ENCODE measurements around the gene SLC35F3. TPM values are rescaled to one million over a fixed set of nuclear protein-coding genes. Genes with fewer than 3 reads are reported as not detected.

SLC35F3 gene
- total RNA-seq, 1 experiment from 2014 or later = 0.94 TPM

DNA sequence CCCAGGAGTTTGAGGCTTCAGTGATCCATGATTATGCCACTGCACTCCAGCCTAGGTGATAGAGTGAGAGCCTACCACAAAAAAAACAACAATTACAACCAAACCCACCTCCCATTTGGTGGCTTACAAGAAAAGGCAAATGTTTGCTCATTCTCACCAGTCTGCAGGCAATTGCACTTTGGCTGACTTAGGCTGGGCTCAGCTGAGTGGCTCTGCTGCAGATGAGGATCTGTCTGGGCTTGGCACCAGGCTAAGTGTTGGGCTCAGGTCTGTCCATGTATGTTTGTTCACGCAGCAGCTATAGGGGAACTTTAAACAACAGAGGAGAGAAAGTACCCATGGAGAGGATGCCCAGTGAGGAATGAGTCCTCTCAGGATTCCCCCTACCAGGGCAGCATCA, 440.8 kb downstream of the SLC35F3 start:
- TF ChIP-seq RORB (CRISPR knock-in tag; IDR thresholded peaks at IDR 0.05) = no peak
- TF ChIP-seq, protein P1, sequence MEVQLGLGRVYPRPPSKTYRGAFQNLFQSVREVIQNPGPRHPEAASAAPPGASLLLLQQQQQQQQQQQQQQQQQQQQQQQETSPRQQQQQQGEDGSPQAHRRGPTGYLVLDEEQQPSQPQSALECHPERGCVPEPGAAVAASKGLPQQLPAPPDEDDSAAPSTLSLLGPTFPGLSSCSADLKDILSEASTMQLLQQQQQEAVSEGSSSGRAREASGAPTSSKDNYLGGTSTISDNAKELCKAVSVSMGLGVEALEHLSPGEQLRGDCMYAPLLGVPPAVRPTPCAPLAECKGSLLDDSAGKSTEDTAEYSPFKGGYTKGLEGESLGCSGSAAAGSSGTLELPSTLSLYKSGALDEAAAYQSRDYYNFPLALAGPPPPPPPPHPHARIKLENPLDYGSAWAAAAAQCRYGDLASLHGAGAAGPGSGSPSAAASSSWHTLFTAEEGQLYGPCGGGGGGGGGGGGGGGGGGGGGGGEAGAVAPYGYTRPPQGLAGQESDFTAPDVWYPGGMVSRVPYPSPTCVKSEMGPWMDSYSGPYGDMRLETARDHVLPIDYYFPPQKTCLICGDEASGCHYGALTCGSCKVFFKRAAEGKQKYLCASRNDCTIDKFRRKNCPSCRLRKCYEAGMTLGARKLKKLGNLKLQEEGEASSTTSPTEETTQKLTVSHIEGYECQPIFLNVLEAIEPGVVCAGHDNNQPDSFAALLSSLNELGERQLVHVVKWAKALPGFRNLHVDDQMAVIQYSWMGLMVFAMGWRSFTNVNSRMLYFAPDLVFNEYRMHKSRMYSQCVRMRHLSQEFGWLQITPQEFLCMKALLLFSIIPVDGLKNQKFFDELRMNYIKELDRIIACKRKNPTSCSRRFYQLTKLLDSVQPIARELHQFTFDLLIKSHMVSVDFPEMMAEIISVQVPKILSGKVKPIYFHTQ (CRISPR knock-in tag; IDR thresholded peaks at IDR 0.05) = no peak
- no peak for TF ChIP-seq ETV6 (CRISPR knock-in tag; IDR thresholded peaks at IDR 0.05)
- no peak for TF ChIP-seq IRF2 (CRISPR knock-in tag; IDR thresholded peaks at IDR 0.05; ENCODE audit: borderline replicate concordance, low read depth)
- CTCF ChIA-PET = no interaction called here
- ATAC-seq (no peak), DNase-seq (ENCODE audit: low spot score) (no peak)
- Mint-ChIP-seq H3K36me3 (peaks cover 7% of the 10 kb centered on the region; the same call in 1 of the 2 replicates), H3K27ac (no peak overlapping the region), H3K9me3 (peaks cover 25% of the 10 kb centered on the region), H3K4me1 (no peaks in the 10 kb centered on the region), H3K4me3 (no peak overlapping the region), H3K27me3 (ENCODE audit: low read depth) (no peaks in the 10 kb centered on the region; the same call in 1 of the 2 replicates)
- POLR2A ChIA-PET = no interaction called here

DNA sequence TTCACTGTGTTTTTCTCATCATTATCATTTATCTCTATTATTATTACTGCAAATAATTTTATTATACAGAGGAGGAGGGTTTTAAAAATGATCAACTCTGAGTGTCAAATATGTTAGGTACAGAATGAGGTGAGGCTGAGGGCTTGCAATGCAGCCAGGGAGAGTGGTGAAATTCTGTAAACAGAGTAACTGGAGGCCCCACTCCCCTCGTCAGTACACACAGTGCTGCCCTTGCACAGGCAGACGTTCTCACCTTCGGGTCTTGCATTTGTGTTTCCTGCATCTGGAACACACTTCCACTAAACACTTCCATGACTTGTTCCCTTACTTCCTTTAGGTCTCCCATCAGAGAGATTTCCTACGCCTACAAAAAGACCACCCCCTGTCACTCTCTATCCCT, 444.5 kb downstream of the SLC35F3 start:
- CTCF ChIA-PET = interaction anchor here (1.2 kb wide), 1 partner anchor 22 kb away, joined by 3 read pairs; no protein-coding TSS in a partner anchor

DNA sequence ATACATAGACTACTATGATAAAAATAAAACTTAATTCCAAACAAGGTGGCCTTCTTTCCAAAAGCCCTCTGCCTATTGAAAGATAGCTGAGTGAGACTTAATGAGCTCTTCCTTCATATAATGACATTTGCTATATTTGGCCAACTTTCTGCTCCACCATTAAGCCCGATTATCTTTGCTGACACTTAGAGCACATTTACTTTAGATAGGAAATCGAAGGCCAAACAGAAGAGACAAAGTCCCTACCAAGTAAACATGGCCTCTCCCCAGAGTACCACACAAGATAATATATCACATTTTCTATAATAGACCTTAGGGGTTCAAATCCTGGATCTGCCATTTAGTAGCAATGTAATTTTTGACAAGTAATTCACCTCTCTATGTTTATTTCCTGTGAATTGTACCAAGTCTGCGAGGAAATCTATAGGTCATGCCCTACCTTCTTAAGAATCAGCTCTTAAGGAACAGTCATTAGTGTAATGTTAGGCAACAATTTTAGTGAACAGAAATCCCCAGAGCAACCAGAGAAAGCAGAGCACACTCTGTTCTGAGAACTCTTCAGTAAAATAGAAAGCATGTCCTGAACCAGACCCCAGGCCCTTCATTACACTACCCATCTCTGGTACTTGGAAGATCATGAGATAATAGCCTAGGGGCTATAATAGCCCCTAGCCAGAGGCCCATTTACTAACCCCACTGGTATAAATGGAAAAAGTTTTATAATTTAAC, 451.5 kb downstream of the SLC35F3 start:
- Mint-ChIP-seq H3K9me3 (no peaks in the 10 kb centered on the region), H3K27ac (no peak overlapping the region), H3K4me3 (no peak overlapping the region), H3K4me1 (peaks cover 6% of the 10 kb centered on the region), H3K27me3 (ENCODE audit: low read depth) (0 out of 2 replicates have a peak, but pooled peaks cover 3% of the 10 kb centered on the region), H3K36me3 (no peaks in the 10 kb centered on the region)
- POLR2A ChIA-PET = no interaction called here
- DNase-seq (ENCODE audit: low spot score) (no peak), ATAC-seq (no peak)
- CTCF ChIA-PET = no interaction called here
- TF ChIP-seq, protein P2, sequence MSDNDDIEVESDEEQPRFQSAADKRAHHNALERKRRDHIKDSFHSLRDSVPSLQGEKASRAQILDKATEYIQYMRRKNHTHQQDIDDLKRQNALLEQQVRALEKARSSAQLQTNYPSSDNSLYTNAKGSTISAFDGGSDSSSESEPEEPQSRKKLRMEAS (CRISPR knock-in tag; IDR thresholded peaks at IDR 0.05) = no peak
- TF ChIP-seq, protein P3, sequence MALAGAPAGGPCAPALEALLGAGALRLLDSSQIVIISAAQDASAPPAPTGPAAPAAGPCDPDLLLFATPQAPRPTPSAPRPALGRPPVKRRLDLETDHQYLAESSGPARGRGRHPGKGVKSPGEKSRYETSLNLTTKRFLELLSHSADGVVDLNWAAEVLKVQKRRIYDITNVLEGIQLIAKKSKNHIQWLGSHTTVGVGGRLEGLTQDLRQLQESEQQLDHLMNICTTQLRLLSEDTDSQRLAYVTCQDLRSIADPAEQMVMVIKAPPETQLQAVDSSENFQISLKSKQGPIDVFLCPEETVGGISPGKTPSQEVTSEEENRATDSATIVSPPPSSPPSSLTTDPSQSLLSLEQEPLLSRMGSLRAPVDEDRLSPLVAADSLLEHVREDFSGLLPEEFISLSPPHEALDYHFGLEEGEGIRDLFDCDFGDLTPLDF (CRISPR knock-in tag; IDR thresholded peaks at IDR 0.05) = no peak
- TF ChIP-seq PRRX2 (CRISPR knock-in tag; IDR thresholded peaks at IDR 0.05) = no peak
- TF ChIP-seq, protein P4, sequence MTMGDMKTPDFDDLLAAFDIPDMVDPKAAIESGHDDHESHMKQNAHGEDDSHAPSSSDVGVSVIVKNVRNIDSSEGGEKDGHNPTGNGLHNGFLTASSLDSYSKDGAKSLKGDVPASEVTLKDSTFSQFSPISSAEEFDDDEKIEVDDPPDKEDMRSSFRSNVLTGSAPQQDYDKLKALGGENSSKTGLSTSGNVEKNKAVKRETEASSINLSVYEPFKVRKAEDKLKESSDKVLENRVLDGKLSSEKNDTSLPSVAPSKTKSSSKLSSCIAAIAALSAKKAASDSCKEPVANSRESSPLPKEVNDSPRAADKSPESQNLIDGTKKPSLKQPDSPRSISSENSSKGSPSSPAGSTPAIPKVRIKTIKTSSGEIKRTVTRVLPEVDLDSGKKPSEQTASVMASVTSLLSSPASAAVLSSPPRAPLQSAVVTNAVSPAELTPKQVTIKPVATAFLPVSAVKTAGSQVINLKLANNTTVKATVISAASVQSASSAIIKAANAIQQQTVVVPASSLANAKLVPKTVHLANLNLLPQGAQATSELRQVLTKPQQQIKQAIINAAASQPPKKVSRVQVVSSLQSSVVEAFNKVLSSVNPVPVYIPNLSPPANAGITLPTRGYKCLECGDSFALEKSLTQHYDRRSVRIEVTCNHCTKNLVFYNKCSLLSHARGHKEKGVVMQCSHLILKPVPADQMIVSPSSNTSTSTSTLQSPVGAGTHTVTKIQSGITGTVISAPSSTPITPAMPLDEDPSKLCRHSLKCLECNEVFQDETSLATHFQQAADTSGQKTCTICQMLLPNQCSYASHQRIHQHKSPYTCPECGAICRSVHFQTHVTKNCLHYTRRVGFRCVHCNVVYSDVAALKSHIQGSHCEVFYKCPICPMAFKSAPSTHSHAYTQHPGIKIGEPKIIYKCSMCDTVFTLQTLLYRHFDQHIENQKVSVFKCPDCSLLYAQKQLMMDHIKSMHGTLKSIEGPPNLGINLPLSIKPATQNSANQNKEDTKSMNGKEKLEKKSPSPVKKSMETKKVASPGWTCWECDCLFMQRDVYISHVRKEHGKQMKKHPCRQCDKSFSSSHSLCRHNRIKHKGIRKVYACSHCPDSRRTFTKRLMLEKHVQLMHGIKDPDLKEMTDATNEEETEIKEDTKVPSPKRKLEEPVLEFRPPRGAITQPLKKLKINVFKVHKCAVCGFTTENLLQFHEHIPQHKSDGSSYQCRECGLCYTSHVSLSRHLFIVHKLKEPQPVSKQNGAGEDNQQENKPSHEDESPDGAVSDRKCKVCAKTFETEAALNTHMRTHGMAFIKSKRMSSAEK (CRISPR knock-in tag; IDR thresholded peaks at IDR 0.05; ENCODE audit: borderline replicate concordance) = no peak
- TF ChIP-seq FOXP1 (CRISPR knock-in tag; IDR thresholded peaks at IDR 0.05; ENCODE audit: borderline replicate concordance) = no peak
- no peak for TF ChIP-seq NR3C1 (CRISPR knock-in tag; conservative IDR thresholded peaks at IDR 0.05; ENCODE audit: low read depth)
- no peak for TF ChIP-seq NFATC4 (CRISPR knock-in tag; IDR thresholded peaks at IDR 0.05)
- no peak for TF ChIP-seq FOXJ3 (CRISPR knock-in tag; IDR thresholded peaks at IDR 0.05; ENCODE audit: borderline replicate concordance)
- no peak for TF ChIP-seq ZBTB21 (CRISPR knock-in tag; IDR thresholded peaks at IDR 0.05; ENCODE audit: borderline replicate concordance)
- TF ChIP-seq NFE2L1 (CRISPR knock-in tag; IDR thresholded peaks at IDR 0.05) = no peak

More for the DNA sequence above, 444.5 kb downstream of the SLC35F3 start:
- DNase-seq (ENCODE audit: low spot score) (no peak), ATAC-seq (no peak)
- Mint-ChIP-seq H3K4me1 (no peaks in the 10 kb centered on the region), H3K36me3 (0 out of 2 replicates have a peak, but pooled peaks cover 3% of the 10 kb centered on the region), H3K9me3 (peaks cover 10% of the 10 kb centered on the region), H3K27me3 (ENCODE audit: low read depth) (no peaks in the 10 kb centered on the region), H3K4me3 (no peak overlapping the region), H3K27ac (no peak overlapping the region)
- POLR2A ChIA-PET = no interaction called here
- 0 out of 2 replicates have a peak, but pooled peaks have one; percentile 19 for TF ChIP-seq GABPB1 (CRISPR knock-in tag; IDR thresholded peaks at IDR 0.05)
- TF ChIP-seq, protein P5, sequence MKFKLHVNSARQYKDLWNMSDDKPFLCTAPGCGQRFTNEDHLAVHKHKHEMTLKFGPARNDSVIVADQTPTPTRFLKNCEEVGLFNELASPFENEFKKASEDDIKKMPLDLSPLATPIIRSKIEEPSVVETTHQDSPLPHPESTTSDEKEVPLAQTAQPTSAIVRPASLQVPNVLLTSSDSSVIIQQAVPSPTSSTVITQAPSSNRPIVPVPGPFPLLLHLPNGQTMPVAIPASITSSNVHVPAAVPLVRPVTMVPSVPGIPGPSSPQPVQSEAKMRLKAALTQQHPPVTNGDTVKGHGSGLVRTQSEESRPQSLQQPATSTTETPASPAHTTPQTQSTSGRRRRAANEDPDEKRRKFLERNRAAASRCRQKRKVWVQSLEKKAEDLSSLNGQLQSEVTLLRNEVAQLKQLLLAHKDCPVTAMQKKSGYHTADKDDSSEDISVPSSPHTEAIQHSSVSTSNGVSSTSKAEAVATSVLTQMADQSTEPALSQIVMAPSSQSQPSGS (CRISPR knock-in tag; IDR thresholded peaks at IDR 0.05; ENCODE audit: borderline replicate concordance, low read depth) = no peak
- TF ChIP-seq, protein P6, sequence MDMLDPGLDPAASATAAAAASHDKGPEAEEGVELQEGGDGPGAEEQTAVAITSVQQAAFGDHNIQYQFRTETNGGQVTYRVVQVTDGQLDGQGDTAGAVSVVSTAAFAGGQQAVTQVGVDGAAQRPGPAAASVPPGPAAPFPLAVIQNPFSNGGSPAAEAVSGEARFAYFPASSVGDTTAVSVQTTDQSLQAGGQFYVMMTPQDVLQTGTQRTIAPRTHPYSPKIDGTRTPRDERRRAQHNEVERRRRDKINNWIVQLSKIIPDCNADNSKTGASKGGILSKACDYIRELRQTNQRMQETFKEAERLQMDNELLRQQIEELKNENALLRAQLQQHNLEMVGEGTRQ (CRISPR knock-in tag; IDR thresholded peaks at IDR 0.05) = no peak
